SK-N-SH (cell line): ENCODE data around the gene DPF1. TPM values are rescaled to one million over a fixed set of nuclear protein-coding genes. Genes with fewer than 3 reads are reported as not detected.

Source experiments
- CTCF ChIA-PET: fragments of 300-600, 350-600 bp; formaldehyde crosslinking; extraction: SDS; loops from one replicate; lab custom pipeline; 2021; lab: Yijun Ruan, JAX
- POLR2A ChIA-PET: fragments of 350-600 bp; sonication (Branson Sonifier 250); formaldehyde crosslinking; extraction: SDS; loops from one replicate; lab custom pipeline; 2020; ENCODE audit warnings: antibody characterized with exemption, inconsistent platforms; lab: Yijun Ruan, JAX
- DNase-seq: peaks from one replicate; pipeline ENCODE4 v3.0.0; 2012
- H2AFZ ChIP-seq: fragments of 200-600 bp; sonication (generic); 2 replicates; pipeline ENCODE4 v1.8.1; 2016; ENCODE audit warnings: antibody characterized with exemption, mild to moderate bottlenecking, low read depth
- H3F3A ChIP-seq: fragments of 200-600 bp; sonication (generic); replicated peaks from 2 replicates; pipeline ENCODE3; 2016; ENCODE audit warnings: antibody characterized with exemption, mild to moderate bottlenecking; ENCODE audit not compliant: insufficient read depth
- H3K27ac ChIP-seq, 2 experiments: fragments of 200-500 bp in 1 of 2; fragments of 200-600 bp in 1 of 2; sonication (Bioruptor generic) in 1 of 2; sonication (generic), shearing (Covaris generic) in 1 of 2; 2 replicates each; pipeline versions ENCODE4 v1.5.1 to v1.6.1; 2014 to 2016; ENCODE audit warnings: low read depth in 2 of 2, inconsistent platforms in 1 of 2, low read length in 1 of 2, mild to moderate bottlenecking in 1 of 2, mixed read lengths in 1 of 2
- H3K27me3 ChIP-seq: fragments of 200-600 bp; sonication (generic), shearing (Covaris generic); 2 replicates; pipeline ENCODE4 v1.6.1; 2016; ENCODE audit warnings: mixed run types; ENCODE audit not compliant: insufficient read depth
- H3K36me3 ChIP-seq, 2 experiments: fragments of 200-500 bp in 1 of 2; fragments of 200-600 bp in 1 of 2; sonication (Bioruptor generic) in 1 of 2; sonication (generic) in 1 of 2; replicated peaks in 1 of 2; 2 replicates each; pipeline versions ENCODE3 to v1.5.1; 2014 to 2016; ENCODE audit warnings: low read length in 1 of 2, mild to moderate bottlenecking in 1 of 2; ENCODE audit not compliant: insufficient read depth in 2 of 2, control insufficient read depth in 1 of 2
- H3K4me1 ChIP-seq, 2 experiments: fragments of 200-500 bp in 1 of 2; fragments of 200-600 bp in 1 of 2; sonication (Bioruptor generic) in 1 of 2; sonication (generic), shearing (Covaris generic) in 1 of 2; 2 replicates each; pipeline versions ENCODE4 v1.5.1 to v1.6.1; 2014 to 2016; ENCODE audit warnings: low read depth in 1 of 2, low read length in 1 of 2, mixed run types in 1 of 2; ENCODE audit not compliant: insufficient read depth in 2 of 2, control insufficient read depth in 1 of 2
- H3K4me2 ChIP-seq: fragments of 200-600 bp; sonication (generic), shearing (Covaris generic); 2 replicates; pipeline ENCODE4 v1.6.1; 2017; ENCODE audit warnings: mixed run types
- H3K4me3 ChIP-seq, 2 experiments: fragments of 200-500 bp in 1 of 2; fragments of 200-600 bp in 1 of 2; sonication (Bioruptor generic) in 1 of 2; sonication (generic), shearing (Covaris generic) in 1 of 2; 2 replicates each; pipeline versions ENCODE4 v1.5.1 to v1.8.1; 2014 to 2016; ENCODE audit warnings: low read depth in 2 of 2, inconsistent platforms in 1 of 2, low read length in 1 of 2, mild to moderate bottlenecking in 1 of 2, mixed read lengths in 1 of 2, moderate library complexity in 1 of 2
- H3K79me2 ChIP-seq: fragments of 200-600 bp; sonication (generic); 2 replicates; pipeline ENCODE4 v1.8.1; 2017; ENCODE audit warnings: mild to moderate bottlenecking; ENCODE audit not compliant: insufficient read depth
- H3K9ac ChIP-seq: fragments of 200-600 bp; sonication (generic); 2 replicates; pipeline ENCODE4 v1.6.1; 2017; ENCODE audit warnings: mixed run types
- H3K9me2 ChIP-seq: fragments of 200-600 bp; sonication (generic); 2 replicates; pipeline ENCODE4 v1.6.1; 2017; ENCODE audit warnings: mixed run types
- H3K9me3 ChIP-seq: fragments of 200-600 bp; sonication (generic); 2 replicates; pipeline ENCODE4 v1.6.1; 2017; ENCODE audit warnings: mixed run types, mild to moderate bottlenecking, moderate library complexity
- H4K20me1 ChIP-seq: fragments of 200-600 bp; sonication (generic); 2 replicates; pipeline ENCODE4 v1.6.1; 2017; ENCODE audit warnings: mild to moderate bottlenecking, mixed run types; ENCODE audit not compliant: insufficient read depth
- CTCF ChIP-seq: fragments of 200-600 bp; sonication (generic); IDR thresholded peaks from 2 replicates; pipeline ENCODE4 v1.6.1; 2017; ENCODE audit warnings: antibody characterized with exemption, mild to moderate bottlenecking, moderate library complexity
- FOSL2 ChIP-seq: IDR thresholded peaks from 2 replicates; pipeline ENCODE4 v1.4.0; 2012; ENCODE audit warnings: low read depth, mild to moderate bottlenecking, moderate library complexity, borderline replicate concordance
- GABPA ChIP-seq: IDR thresholded peaks from 2 replicates; pipeline ENCODE4 v1.4.0; 2012; ENCODE audit warnings: low read depth, mild to moderate bottlenecking
- NRF1 ChIP-seq: IDR thresholded peaks from 2 replicates; pipeline ENCODE4 v1.6.1; 2012; ENCODE audit warnings: low read depth, mild to moderate bottlenecking, low read length
- PBX3 ChIP-seq: IDR thresholded peaks from 2 replicates; pipeline ENCODE4; 2012
- RFX5 ChIP-seq: IDR thresholded peaks from 2 replicates; pipeline ENCODE4 v1.6.1; 2012; ENCODE audit warnings: mild to moderate bottlenecking, improper control_type of control experiment, low read length
- SIN3A ChIP-seq: IDR thresholded peaks from 2 replicates; pipeline ENCODE4 v1.6.1; 2012; ENCODE audit warnings: low read depth, mild to moderate bottlenecking, low read length, moderate library complexity, borderline replicate concordance
- WGBS: methylation state at CpG from one replicate; pipeline ENCODE4 v1.1.6; 2017; ENCODE audit warnings: low lambda C conversion rate; 5-methylcytosine and 5-hydroxymethylcytosine counted together
- polyA plus RNA-seq, 3 experiments: library from polyadenylated mRNA; depleted of rRNA; stranded (reverse); fragments of >200 nt; gene quantifications; 2 replicates each; pipeline ENCODE4 v1.2.3, GENCODE V29; 2012

DPF1 gene
- polyA plus RNA-seq, 1 of the 3 experiments (the other 2 are of a cell fraction): 4.8 TPM

DNA sequence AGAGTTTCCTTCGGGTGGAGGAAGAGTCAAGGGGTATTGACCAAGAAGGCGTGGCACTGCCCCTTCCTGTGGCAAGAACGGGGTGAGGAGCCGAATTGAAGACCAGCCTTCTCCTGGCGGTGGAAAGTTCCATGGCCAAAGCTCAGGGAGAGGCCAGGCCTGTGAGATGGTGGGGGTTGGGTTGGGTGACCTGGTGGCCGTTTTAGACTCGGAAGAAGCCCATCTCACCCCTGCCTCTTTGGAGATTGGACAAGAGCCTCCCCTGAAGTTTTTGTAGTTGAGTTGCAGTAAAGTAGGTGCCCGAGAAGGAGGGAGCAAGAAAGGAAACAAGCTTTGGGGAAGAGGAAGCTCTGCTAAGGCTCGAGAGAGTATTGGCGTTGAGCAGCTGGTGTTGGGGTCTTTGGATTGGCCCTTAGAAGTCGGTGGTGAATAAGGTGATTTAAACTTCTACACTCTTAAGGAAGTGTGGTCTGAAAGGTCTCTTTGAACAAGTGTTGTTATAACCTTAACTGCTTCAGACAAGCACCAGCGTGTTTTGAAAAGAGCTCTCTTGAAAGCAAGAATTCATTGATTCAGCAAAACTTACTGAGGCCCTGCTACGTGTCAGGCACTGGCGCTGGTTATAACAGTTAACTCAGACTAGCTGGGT lies 41.3 kb upstream of the DPF1 start:
- Histone ChIP-seq H3K27me3 (no peaks in the 10 kb centered on the region), H3K9ac (no peak overlapping the region), H3K4me3 (no peak overlapping the region), H3K4me2 (no peak overlapping the region), H3K36me3 (no peaks in the 10 kb centered on the region), H3K79me2 (no peaks in the 10 kb centered on the region), H3K9me3 (no peaks in the 10 kb centered on the region), H3K27ac (no peak overlapping the region), H3K9me2 (no peaks in the 10 kb centered on the region), H2AFZ (no peak overlapping the region), H4K20me1 (no peaks in the 10 kb centered on the region), H3F3A (no peaks in the 10 kb centered on the region), H3K4me1 (peaks cover 0 to 9% of the 10 kb centered on the region in 2 experiments; a peak in 1 of 4 replicates)
- WGBS: 74% methylated on average over 14 of the region's 14 CpGs
- ChIA-PET CTCF (interaction anchor here (0.7 to 1.9 kb wide), 7 partner anchors 10 to 372 kb away, joined by 3 to 7 read pairs (median 3); partner anchors contain the start of genes CATSPERG and PPP1R14A), POLR2A (interaction anchor here (0.7 kb wide), 1 partner anchor 10 kb away, joined by 3 read pairs; no protein-coding TSS in a partner anchor)
- no peak for DNase-seq
- TF ChIP-seq CTCF: no peak

GRCh38 chr19:38264486-38265212 lies 40.6 kb upstream of the DPF1 start, which contains the start of gene SPINT2:
SPINT2 (plus strand) TSS chr19:38264573; CDS start chr19:38264893, 320 bp downstream.
- Histone ChIP-seq H3K27ac (no peak within 1 kb of the TSS), H2AFZ (peak within 1 kb of the TSS; percentile 41; the same call in 1 of the 2 replicates), H3K9me3 (no peaks in the 10 kb centered on the region)
- WGBS: 74% methylated on average over 17 of the region's 78 CpGs
- TF ChIP-seq GABPA (no peak), RFX5 (no peak), FOSL2 (no peak), CTCF (no peak), SIN3A (no peak), PBX3 (no peak), NRF1 (no peak)
- TF ChIP-seq, all 33 proteins: peak for 0
- no peaks in the 10 kb centered on the region for H3F3A ChIP-seq
- no peaks in the 10 kb centered on the region for H3K9me2 ChIP-seq
- no peaks in the 10 kb centered on the region for H4K20me1 ChIP-seq
- ChIA-PET POLR2A (no interaction called here), CTCF (interaction anchor here (1.6 kb wide), 1 partner anchor 9 kb away, joined by 7 read pairs; the partner anchor contains the start of gene PPP1R14A)
- no peaks in the 10 kb centered on the region for H3K36me3 ChIP-seq
- H3K4me2 ChIP-seq: peak within 1 kb of the TSS; percentile 81
- H3K4me1 ChIP-seq: peaks cover 0 to 9% of the 10 kb centered on the region in 2 experiments; a peak in 1 of 4 replicates
- H3K27me3 ChIP-seq: no peaks in the 10 kb centered on the region
- no peaks in the 10 kb centered on the region for H3K79me2 ChIP-seq
- peak; percentile 72 for DNase-seq
- H3K4me3 ChIP-seq: peak within 1 kb of the TSS; percentile 45 to 47; a peak in 3 of 4 replicates
- H3K9ac ChIP-seq: no peak within 1 kb of the TSS
